AG09319 (cell line): ENCODE measurements around the gene NUDT3.

Source experiments
- DNase-seq: peaks from one replicate; pipeline ENCODE4 v3.0.0-alpha.2; 2010; ENCODE audit warnings: low read depth; ENCODE audit errors: extremely low read depth
- TF ChIP-seq, protein P1 (sequence below): IDR thresholded peaks from 2 replicates; pipeline ENCODE4 v1.5.1; 2011; ENCODE audit warnings: low read depth, mild to moderate bottlenecking, inconsistent platforms, low read length, moderate library complexity

The NUDT3 gene

GRCh38 chr6:34362909-34363680 lies 29.4 kb downstream of the NUDT3 start:
- no peak for DNase-seq
- TF ChIP-seq, protein P1, sequence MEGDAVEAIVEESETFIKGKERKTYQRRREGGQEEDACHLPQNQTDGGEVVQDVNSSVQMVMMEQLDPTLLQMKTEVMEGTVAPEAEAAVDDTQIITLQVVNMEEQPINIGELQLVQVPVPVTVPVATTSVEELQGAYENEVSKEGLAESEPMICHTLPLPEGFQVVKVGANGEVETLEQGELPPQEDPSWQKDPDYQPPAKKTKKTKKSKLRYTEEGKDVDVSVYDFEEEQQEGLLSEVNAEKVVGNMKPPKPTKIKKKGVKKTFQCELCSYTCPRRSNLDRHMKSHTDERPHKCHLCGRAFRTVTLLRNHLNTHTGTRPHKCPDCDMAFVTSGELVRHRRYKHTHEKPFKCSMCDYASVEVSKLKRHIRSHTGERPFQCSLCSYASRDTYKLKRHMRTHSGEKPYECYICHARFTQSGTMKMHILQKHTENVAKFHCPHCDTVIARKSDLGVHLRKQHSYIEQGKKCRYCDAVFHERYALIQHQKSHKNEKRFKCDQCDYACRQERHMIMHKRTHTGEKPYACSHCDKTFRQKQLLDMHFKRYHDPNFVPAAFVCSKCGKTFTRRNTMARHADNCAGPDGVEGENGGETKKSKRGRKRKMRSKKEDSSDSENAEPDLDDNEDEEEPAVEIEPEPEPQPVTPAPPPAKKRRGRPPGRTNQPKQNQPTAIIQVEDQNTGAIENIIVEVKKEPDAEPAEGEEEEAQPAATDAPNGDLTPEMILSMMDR = no peak

DNA sequence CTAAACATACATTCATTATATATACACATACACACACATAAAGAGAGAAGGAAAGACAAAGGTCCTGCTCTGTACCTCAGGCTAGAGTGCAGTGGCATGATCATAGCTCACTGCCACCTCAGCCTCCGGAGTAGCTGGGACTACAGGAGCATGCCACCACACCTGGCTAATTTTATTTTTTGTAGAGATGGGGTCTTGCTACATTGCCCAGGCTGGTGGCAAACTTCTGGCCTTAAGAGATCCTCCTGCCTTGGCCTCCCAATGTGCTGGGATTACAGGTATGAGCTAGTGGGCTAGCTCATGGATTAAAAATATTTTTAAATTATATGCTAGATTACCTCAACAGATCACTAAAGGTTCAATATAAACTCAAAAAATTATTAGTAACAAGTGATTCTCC lies 30.3 kb downstream of the NUDT3 start:
- TF ChIP-seq, protein P1 = no peak
- DNase-seq = no peak

DNA sequence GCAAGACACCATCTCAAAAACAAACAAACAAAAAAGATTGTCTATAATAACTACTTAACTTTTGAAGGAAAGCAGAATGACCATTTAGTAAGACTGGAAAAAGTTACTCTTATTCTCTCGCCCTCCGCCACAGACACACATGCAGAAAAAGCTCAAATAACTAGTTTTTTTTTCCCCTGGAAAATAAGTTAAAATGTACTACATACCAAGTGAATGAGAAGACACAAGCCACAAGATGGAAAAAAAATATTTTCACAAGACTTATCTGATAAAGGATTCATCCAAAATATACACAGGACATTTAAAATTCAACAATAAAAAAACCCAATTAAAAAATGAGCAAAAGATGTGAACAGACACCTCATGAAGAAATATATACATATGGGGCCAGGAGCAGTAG lies 31.9 kb downstream of the NUDT3 start:
- no peak for DNase-seq
- TF ChIP-seq, protein P1 = no peak

- DNase-seq = no peak
- TF ChIP-seq, protein P1 = no peak
Measured at GRCh38 chr6:34359418-34360158, 32.9 kb downstream of the NUDT3 start.

DNA sequence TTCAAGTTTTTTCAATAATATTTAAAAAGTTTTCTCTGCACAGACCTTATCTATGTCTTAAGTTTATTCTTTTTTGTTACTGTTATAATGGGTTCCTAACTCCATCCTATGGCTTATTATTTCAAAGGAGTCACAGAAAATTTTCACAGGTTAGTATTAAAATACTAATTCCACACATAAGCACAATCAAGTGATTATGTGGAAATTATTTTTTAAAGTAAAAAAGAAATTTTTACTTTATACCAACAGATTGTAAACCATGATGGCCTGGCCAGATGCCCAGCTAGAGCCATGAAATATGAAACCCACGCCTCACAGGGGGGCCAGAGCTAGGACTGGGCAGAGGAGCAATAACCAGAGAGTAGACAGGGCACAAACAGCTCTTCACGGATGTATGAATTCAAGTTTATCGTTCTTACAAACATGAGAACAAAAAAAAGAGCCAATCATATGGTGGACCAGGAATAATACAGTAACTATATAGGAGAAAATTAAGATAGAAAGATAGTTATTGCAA lies 34.0 kb downstream of the NUDT3 start:
- no peak for DNase-seq
- TF ChIP-seq, protein P1 = no peak

DNA sequence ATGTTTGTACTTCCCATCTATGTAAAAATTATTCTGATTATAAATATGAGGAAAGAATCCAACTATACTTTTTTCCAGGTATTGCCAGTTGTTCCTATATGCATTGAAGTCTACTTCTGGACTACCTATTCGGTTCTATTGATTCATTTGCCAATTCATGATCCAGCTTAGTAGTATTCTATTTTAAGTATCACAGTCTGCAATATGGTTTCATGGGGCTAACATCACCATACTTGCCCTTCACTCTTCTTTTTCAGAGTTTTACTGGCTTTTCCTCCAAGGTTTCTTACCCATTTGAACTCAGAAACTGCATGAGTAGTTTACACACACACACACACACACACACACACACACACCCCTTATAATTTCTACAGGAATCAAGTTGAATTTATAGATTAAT lies 34.5 kb downstream of the NUDT3 start:
- no peak for DNase-seq

More for the DNA sequence above, 34.5 kb downstream of the NUDT3 start:
- TF ChIP-seq, protein P1 = no peak
